Muscle layer of duodenum (tissue), 2 donors: ENCODE data around the gene LGALS4.
"Not testable (repeated sequence)": the region's sequence is repeated elsewhere in the genome, so short reads cannot be mapped to it uniquely, and the experiment has no call there.

Experiments
- H3K27ac ChIP-seq: one replicate; pipeline ENCODE4 v1.7.0; 2013; ENCODE audit warnings: mild to moderate bottlenecking, low read length
- H3K27me3 ChIP-seq: one replicate; pipeline ENCODE4 v1.7.0; 2013; ENCODE audit warnings: low read depth, mild to moderate bottlenecking, control low read depth, low read length
- H3K36me3 ChIP-seq, 2 donors: one replicate each; pipeline ENCODE4 v1.7.0; 2013; ENCODE audit warnings: low read length in 2 of 2, control low read depth in 1 of 2, mild to moderate bottlenecking in 1 of 2; ENCODE audit not compliant: insufficient read depth in 2 of 2, control insufficient read depth in 1 of 2
- H3K4me1 ChIP-seq, 2 donors: one replicate each; pipeline ENCODE4 v1.7.0; 2013; ENCODE audit warnings: low read length in 2 of 2, mild to moderate bottlenecking in 2 of 2, control low read depth in 1 of 2, moderate library complexity in 1 of 2; ENCODE audit not compliant: insufficient read depth in 2 of 2, control insufficient read depth in 1 of 2
- H3K4me3 ChIP-seq, 2 donors: one replicate each; pipeline ENCODE4 v1.7.0; 2013; ENCODE audit warnings: low read length in 2 of 2, low read depth in 1 of 2, mild to moderate bottlenecking in 1 of 2
- H3K9me3 ChIP-seq, 2 donors: one replicate each; pipeline ENCODE4 v1.7.0; 2013; ENCODE audit warnings: low read length in 2 of 2, control low read depth in 1 of 2, mild to moderate bottlenecking in 1 of 2; ENCODE audit not compliant: control insufficient read depth in 1 of 2
- donor health status: healthy.

The LGALS4 gene

DNA sequence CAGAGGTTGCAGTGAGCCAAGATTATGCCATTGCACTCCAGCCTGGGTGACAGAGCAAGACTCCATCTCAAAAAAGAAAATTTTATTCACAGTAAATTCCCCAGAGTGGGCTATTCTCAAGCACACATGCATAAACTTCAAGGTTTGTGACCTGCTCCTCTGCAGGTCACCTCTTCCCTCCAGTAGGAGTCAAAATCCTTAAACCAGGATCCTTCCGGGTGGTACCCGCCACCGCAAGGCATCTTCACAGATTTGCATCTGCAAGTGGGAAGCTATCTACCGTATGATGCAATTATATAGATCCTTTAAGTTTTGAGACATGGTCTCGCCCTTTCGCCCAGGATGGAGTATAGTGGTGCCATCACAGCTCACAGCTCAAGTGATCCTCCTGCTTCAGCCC lies 21.8 kb upstream of the LGALS4 start:
- H3K4me1 ChIP-seq = peaks cover 0 to 22% of the 10 kb centered on the region in 2 donors
- H3K27ac ChIP-seq = no peak overlapping the region
- H3K9me3 ChIP-seq = no peaks in the 10 kb centered on the region

DNA sequence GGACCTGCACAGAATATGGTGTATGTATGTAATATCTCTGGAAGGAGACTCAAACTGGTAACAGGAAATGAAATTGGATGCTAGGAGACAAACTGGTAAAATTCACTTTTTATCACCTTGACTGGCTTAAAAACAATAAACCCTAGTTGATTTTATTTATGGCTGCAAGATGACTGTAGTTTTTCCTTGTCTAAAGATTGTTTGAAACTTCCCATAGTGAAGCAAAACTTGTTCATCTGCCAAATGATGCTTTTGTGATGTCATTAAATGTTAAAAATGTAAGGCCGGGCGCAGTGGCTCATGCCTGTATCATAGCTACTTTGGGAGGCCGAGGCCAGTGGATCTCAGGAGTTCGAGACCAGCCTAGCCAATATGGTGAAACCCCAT lies 21.4 kb upstream of the LGALS4 start:
- peaks cover 32 to 45% of the 10 kb centered on the region in 2 donors for H3K36me3 ChIP-seq
- no peak overlapping the region for H3K4me3 ChIP-seq
- H3K27ac ChIP-seq = no peak overlapping the region
- peaks cover 0 to 22% of the 10 kb centered on the region in 2 donors for H3K4me1 ChIP-seq
- H3K27me3 ChIP-seq = no peaks in the 10 kb centered on the region
- H3K9me3 ChIP-seq = no peaks in the 10 kb centered on the region

More for the DNA sequence above, 21.8 kb upstream of the LGALS4 start:
- H3K4me3 ChIP-seq = no peak overlapping the region
- H3K27me3 ChIP-seq = no peaks in the 10 kb centered on the region
- H3K36me3 ChIP-seq = peaks cover 37 to 48% of the 10 kb centered on the region in 2 donors

DNA sequence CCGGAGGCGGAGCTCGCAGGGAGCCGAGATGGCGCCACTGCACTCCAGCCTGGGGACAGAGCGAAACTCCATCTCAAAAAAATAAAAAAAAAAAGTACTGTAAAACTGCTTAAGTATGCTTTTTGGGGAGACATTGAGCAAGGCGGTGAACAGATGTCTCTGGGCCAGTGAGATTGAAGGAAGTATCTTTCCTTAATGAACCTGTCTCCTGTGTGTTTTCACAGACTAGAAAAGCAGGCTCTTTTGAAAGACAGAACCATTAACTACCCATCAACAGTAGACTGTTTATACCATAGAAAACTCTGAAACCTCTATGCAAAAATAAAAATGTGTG lies 20.3 kb upstream of the LGALS4 start:
- peaks cover 0 to 22% of the 10 kb centered on the region in 2 donors for H3K4me1 ChIP-seq

DNA sequence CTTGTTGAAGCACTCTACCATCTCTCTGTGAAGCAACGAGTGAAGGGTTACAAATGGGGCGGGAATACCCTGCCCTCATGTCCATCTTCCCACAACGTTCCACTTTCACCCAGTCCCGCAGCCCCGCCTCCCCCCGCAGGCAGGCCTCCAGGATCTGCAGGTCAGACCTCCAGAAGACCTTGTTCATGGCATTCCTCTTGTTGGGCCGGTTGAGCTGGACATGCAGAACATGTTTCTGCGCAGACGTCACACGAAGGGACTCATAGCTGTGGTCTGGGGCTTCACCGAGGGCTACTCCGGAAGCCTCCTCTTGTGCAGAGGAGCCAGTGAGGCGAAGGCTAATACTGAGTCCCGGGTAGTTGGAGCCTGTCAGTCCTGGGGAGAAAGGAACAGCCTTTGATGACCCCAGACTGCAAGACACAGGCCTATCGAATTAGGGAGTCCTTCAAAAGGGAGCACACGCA lies 18.4 kb upstream of the LGALS4 start:
- Histone ChIP-seq H3K27me3 (no peaks in the 10 kb centered on the region), H3K36me3 (peaks cover 4 to 37% of the 10 kb centered on the region in 2 donors), H3K4me3 (peak overlapping the region; percentile 88 to 93), H3K27ac (peak overlapping the region; percentile 85), H3K9me3 (no peaks in the 10 kb centered on the region), H3K4me1 (peaks cover 0 to 29% of the 10 kb centered on the region in 2 donors)

More for the DNA sequence above, 20.3 kb upstream of the LGALS4 start:
- H3K27me3 ChIP-seq = no peaks in the 10 kb centered on the region
- peaks cover 22 to 44% of the 10 kb centered on the region in 2 donors for H3K36me3 ChIP-seq
- H3K4me3 ChIP-seq = no peak overlapping the region
- H3K27ac ChIP-seq = no peak overlapping the region
- H3K9me3 ChIP-seq = no peaks in the 10 kb centered on the region

DNA sequence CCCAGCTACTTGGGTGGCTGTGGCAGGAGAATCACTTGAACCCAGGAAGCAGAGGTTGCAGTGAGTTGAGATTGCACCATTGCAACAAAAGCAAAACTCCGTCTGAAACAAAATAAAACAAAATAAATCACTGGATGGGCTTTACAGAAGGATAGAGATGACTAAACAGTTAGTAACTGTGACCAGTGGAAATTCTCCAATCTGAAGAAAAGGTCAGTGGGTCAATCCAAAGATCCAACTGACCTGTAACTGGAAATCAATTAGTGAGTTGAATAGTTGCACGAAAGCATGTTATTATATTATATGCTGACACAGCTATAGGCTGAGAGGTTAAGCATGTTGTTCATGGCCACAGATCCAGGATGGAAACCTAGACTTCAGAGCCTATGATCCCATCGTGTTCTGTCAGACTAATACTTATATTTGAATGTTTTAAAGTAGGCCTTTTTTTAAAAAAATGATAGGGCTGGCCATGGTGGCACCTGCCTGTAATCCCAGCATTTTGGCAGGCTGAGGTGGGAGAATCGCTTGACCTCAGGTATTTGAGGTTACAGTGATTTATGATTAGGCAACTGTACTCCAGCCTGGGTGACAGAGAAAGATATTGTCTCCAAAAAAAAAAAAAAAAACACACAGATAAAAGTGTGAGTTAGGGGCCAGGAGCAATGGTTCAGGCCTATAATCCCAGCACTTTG lies 17.4 kb upstream of the LGALS4 start:
- no peak overlapping the region for H3K27ac ChIP-seq
- peak overlapping the region in 1 of 2 donors; percentile 93 for H3K4me3 ChIP-seq
- peaks cover 0 to 33% of the 10 kb centered on the region in 2 donors for H3K36me3 ChIP-seq
- H3K27me3 ChIP-seq = no peaks in the 10 kb centered on the region
- no peaks in the 10 kb centered on the region for H3K9me3 ChIP-seq
- H3K4me1 ChIP-seq = peaks cover 0 to 29% of the 10 kb centered on the region in 2 donors

DNA sequence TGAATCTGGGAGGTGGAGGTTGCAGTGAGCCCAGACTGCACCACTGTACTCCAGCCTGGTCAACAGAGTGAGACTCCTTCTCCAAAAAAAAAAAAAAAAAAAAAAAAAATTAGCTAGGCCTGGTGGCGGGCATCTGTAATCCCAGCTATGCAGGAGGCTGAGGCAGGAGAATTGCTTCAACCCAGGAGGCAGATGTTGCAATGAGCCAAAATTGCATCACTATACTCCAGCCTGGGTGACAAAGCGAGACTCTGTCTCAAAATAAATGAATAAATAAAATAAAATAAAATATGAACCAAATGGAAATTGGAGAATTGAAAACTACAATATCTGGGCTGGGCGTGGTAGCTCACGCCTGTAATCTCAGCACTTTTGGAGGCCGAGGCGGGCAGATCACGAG lies 16.5 kb upstream of the LGALS4 start:
- Histone ChIP-seq H3K36me3 (peaks cover 0 to 33% of the 10 kb centered on the region in 2 donors), H3K4me1 (peaks cover 0 to 29% of the 10 kb centered on the region in 2 donors)
- H3K9me3 ChIP-seq, H3K4me3 ChIP-seq, H3K27me3 ChIP-seq, H3K27ac ChIP-seq: not testable (repeated sequence)

DNA sequence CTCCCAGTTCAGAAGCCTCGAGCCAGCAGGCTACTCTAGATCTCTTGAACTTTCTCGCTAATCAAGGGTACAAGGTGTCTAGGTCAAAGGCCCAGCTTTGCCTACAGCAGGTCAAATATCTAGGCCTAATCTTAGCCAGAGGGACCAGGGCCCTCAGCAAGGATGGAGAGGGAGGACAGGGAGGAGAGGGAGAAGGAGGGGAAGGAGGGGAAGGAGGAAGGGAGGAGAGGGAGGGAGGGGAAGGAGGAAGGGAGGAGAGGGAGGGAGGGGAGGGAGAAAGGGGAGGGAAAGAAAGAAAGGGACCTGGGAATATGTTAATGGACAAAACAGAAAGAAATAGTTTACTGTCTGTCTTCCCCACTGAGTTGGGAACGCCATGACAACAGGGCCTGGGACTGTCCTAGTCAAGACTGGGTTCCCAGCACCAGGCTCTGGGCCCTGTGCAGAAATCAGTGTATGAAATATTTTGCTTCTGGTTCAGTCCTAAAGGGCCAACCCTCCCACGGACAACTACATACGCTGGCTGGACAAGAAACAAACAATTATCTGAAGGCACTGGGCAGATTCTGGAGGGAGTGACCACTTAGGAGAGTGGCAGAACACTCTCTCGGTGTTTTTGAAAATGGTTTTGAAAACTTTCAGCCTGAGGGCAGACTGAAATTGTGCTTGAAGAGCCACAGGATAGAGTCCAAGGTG lies 14.3 kb upstream of the LGALS4 start:
- Histone ChIP-seq H3K4me1 (peaks cover 0 to 22% of the 10 kb centered on the region in 2 donors), H3K4me3 (no peak overlapping the region), H3K36me3 (peaks cover 0 to 40% of the 10 kb centered on the region in 2 donors), H3K9me3 (no peaks in the 10 kb centered on the region), H3K27ac (no peak overlapping the region), H3K27me3 (no peaks in the 10 kb centered on the region)

DNA sequence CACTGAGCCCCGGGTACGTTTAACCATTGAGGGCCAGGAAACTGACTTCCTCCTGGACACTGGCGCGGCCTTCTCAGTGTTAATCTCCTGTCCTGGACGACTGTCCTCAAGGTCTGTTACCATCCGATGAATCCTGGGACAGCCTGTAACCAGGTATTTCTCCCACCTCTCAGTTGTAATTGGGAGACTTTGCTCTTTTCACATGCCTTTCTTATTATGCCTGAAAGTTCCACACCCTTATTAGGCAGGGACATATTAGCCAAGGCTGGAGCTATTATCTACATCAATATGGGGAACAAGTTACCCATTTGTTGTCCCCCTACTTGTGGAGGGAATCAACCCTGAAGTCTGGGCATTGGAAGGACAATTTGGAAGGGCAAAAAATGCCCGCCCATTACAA lies 13.2 kb upstream of the LGALS4 start:
- H3K9me3 ChIP-seq, H3K27me3 ChIP-seq, H3K27ac ChIP-seq, H3K4me3 ChIP-seq: not testable (repeated sequence)
- peaks cover 0 to 20% of the 10 kb centered on the region in 2 donors for H3K4me1 ChIP-seq
- H3K36me3 ChIP-seq = peaks cover 0 to 45% of the 10 kb centered on the region in 2 donors

DNA sequence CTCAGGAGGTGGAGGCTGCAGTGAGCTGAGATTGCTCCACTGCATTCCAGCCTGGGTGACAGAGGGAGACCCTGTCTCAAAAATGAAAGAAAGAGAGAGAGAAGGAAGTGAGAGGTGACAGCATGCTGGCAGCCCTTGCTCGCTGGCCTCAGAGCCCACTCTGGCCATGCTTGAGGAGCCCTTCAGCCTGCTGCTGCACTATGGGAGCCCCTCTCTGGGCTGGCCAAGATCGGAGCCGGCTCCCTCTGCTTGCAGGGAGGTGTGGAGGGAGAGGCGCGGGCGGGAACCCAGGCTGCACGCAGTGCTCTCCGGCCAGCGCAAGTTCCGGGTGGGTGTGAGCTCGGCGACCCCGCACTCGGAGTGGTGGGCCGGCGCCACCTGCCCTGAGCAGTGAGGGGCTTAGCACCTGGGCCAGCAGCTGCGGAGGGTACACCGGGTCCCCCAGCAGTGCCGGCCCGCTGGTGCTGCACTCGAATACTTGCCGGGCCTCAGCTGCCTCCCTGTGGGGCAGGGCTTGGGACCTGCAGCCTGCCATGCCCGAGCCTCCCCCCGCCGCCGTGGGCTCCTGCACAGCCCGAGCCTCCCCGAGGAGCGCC lies 8.6 kb upstream of the LGALS4 start:
- H3K27me3 ChIP-seq, H3K27ac ChIP-seq, H3K4me3 ChIP-seq, H3K4me1 ChIP-seq, H3K9me3 ChIP-seq: not testable (repeated sequence)
- peaks cover 12 to 43% of the 10 kb centered on the region in 2 donors for H3K36me3 ChIP-seq

DNA sequence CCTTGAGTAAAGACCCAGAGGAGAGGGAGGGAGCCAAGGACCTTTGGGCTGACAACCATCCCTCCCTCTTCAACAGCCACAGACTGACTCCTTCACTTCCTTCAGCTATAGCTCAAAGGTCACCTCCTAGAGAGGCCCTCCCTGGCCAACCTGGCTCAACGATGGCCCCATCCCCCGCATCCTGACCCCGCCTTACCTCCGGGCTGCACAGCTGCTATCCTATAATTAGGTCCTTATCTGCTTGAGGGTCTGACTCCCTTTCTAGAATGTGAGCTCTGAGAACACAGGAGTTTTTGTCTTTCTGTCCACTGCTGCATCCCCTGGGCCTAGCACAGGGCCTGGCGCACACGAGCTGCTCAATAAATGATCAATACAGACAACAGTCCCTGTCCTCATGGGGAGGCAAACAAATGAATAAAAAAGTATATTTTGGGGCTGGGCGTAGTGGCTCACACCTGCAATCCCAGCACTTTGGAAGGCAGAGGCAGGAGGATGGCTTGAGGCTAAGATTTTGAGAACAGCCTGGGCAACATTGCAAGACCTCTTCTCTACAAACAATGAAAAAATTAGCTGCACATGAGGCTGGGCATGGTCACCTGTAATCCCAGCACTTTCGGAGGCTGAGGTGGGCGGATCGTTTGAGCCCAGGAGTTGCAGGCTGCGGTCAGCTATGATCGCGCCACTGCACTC lies 6.6 kb upstream of the LGALS4 start:
- H3K27ac ChIP-seq = no peak overlapping the region
- no peak overlapping the region for H3K4me3 ChIP-seq
- H3K4me1 ChIP-seq = no peaks in the 10 kb centered on the region
- no peaks in the 10 kb centered on the region for H3K27me3 ChIP-seq
- H3K36me3 ChIP-seq = peaks cover 12 to 58% of the 10 kb centered on the region in 2 donors
- no peaks in the 10 kb centered on the region for H3K9me3 ChIP-seq

DNA sequence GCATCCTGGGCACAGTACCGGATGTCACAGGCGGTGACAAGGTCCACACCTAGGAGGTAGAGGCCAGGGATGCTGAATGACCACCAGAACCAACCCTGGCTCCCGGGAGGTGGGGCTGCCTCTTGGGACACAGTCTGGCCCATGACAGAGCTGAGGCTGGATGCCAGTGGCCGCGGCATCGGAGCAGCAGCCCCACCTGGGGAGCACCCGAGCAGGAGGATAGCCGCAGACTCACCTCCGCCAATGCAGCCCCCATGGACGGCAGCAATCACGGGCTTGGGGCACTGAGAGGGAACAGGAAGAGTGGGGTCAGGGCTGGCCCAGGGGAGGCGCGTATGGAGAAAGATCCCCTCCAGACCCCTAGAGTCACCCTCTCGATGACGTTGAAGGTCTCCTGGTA lies 4.3 kb upstream of the LGALS4 start:
- Histone ChIP-seq H3K36me3 (peaks cover 12 to 51% of the 10 kb centered on the region in 2 donors), H3K4me1 (no peaks in the 10 kb centered on the region), H3K27ac (no peak overlapping the region), H3K27me3 (no peaks in the 10 kb centered on the region), H3K4me3 (no peak overlapping the region), H3K9me3 (no peaks in the 10 kb centered on the region)
